Fibroblast of lung (primary cell): ENCODE results near the gene OFD1.

Experiments
- CTCF ChIP-seq, 2 donors: IDR thresholded peaks in 1 of 2; conservative IDR thresholded peaks in 1 of 2; 1 replicate in 1 of 2; 2 replicates in 1 of 2; pipeline ENCODE4 v1.5.1; 2011 to 2012; ENCODE audit warnings: low read length in 2 of 2, control low read depth in 1 of 2, inconsistent platforms in 1 of 2, low read depth in 1 of 2, mild to moderate bottlenecking in 1 of 2
- EZH2 ChIP-seq: IDR thresholded peaks from 2 replicates; pipeline ENCODE4 v1.5.1; 2012; ENCODE audit warnings: low read length, control low read depth, mild to moderate bottlenecking; ENCODE audit errors: missing control alignments

GRCh38 chrX:13694983-13695382, 39.6 kb upstream of the OFD1 start:
- TF ChIP-seq EZH2 = no peak
- no peak for TF ChIP-seq CTCF (conservative IDR thresholded peaks at IDR 0.05 in 1 of 2, IDR thresholded peaks at IDR 0.05 in 1 of 2; ENCODE audit: low read depth in 1 of 2, low read length in 2 of 2)
